ENCODE results near the gene PTPRU. TPM values are rescaled to one million over a fixed set of nuclear protein-coding genes. Genes with fewer than 3 reads are reported as not detected.

The PTPRU gene
- total RNA-seq, 1 donor from 2014 or later: 27.1 TPM

DNA sequence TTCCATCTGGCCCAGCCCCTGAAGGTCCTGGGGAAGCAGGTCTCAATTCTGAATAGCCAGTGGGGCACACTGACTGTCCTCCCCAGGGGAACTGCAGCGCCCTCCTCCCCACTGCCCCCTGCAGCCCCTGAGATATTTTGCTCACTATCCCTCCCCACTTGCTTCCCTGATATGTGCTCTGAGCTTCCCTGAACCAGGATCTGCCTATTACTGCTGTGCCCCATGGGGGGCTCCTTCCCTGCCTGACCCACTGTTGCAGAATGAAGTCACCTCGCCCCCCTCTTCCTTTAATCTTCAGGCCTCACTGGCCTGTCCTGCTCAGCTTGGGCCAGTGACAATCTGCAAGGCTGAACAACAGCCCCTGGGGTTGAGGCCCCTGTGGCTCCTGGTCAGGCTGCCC, 89.8 kb downstream of the PTPRU start:
- Histone ChIP-seq H3K4me3 (ENCODE audit: low read length in 3 of 3) (no peak overlapping the region), H3K4me1 (ENCODE audit: control insufficient read depth in 3 of 3, insufficient read depth in 3 of 3, low read length in 3 of 3) (no peaks in the 10 kb centered on the region), H3K27ac (ENCODE audit: low read depth, low read length) (no peak overlapping the region), H3K9me3 (ENCODE audit: control insufficient read depth in 3 of 3, low read length in 3 of 3) (no peaks in the 10 kb centered on the region), H3K9ac (ENCODE audit: low read depth in 1 of 3, low read length in 3 of 3) (no peak overlapping the region), H3K36me3 (ENCODE audit: control insufficient read depth in 3 of 3, insufficient read depth in 3 of 3, low read length in 3 of 3) (peaks cover 3 to 15% (median 3%) of the 10 kb centered on the region in 3 donors), H3K27me3 (ENCODE audit: control insufficient read depth in 3 of 3, insufficient read depth in 3 of 3, low read length in 3 of 3) (peaks cover 0 to 7% (median 2%) of the 10 kb centered on the region in 3 donors)

- no peak overlapping the region for H3K4me3 ChIP-seq (ENCODE audit: low read length in 3 of 3)
- H3K9ac ChIP-seq (ENCODE audit: low read depth in 1 of 3, low read length in 3 of 3): no peak overlapping the region
- H3K27me3 ChIP-seq (ENCODE audit: control insufficient read depth in 3 of 3, insufficient read depth in 3 of 3, low read length in 3 of 3): peaks cover 0 to 10% (median 2%) of the 10 kb centered on the region in 3 donors
- H3K4me1 ChIP-seq (ENCODE audit: control insufficient read depth in 3 of 3, insufficient read depth in 3 of 3, low read length in 3 of 3): no peaks in the 10 kb centered on the region
- no peaks in the 10 kb centered on the region for H3K9me3 ChIP-seq (ENCODE audit: control insufficient read depth in 3 of 3, low read length in 3 of 3)
- H3K27ac ChIP-seq (ENCODE audit: low read depth, low read length): no peak overlapping the region
- peaks cover 0 to 15% (median 3%) of the 10 kb centered on the region in 3 donors for H3K36me3 ChIP-seq (ENCODE audit: control insufficient read depth in 3 of 3, insufficient read depth in 3 of 3, low read length in 3 of 3)
Measured at GRCh38 chr1:29327223-29327935, 91.1 kb downstream of the PTPRU start.

DNA sequence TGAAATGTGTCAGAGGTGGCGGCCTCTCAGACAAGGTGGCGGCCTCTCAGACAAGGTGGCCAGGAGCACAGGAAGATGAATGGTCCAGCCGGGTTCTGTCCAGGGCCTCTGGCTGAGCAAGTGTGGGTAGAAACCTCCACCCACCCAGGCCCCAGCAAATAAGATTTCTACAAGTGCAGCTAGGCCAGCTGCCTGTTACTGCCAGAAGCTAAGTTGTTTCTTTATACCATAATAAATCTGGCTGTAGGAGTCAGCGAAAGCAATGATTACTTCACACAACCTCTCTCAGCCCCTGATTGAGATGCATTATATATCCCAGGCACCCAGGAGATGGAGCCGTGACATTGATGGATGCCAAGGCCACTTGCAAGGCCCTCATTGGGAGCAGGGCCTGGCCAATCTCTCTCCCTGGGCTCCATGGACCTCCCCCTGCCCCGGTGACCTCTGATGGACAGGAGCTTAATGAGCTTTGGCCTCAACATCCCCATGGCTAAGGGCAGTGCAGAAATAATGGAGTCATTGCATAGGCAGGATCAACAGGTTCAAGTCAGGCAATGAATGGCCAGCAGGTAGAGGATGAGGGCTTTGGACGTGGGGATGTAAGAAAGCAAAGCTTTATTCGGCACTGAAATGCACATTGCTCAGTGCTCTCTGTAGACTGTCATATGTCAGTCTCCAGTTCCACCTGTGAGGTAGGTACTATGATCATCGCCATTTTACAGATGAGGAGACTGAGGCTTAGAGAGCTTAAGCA, 92.9 kb downstream of the PTPRU start:
- Histone ChIP-seq H3K9me3 (ENCODE audit: control insufficient read depth in 3 of 3, low read length in 3 of 3) (no peaks in the 10 kb centered on the region), H3K36me3 (ENCODE audit: control insufficient read depth in 3 of 3, insufficient read depth in 3 of 3, low read length in 3 of 3) (peaks cover 0 to 15% (median 3%) of the 10 kb centered on the region in 3 donors), H3K27ac (ENCODE audit: low read depth, low read length) (no peak overlapping the region), H3K4me3 (ENCODE audit: low read length in 3 of 3) (no peak overlapping the region), H3K27me3 (ENCODE audit: control insufficient read depth in 3 of 3, insufficient read depth in 3 of 3, low read length in 3 of 3) (peaks cover 0 to 13% (median 2%) of the 10 kb centered on the region in 3 donors), H3K4me1 (ENCODE audit: control insufficient read depth in 3 of 3, insufficient read depth in 3 of 3, low read length in 3 of 3) (no peaks in the 10 kb centered on the region), H3K9ac (ENCODE audit: low read depth in 1 of 3, low read length in 3 of 3) (no peak overlapping the region)

DNA sequence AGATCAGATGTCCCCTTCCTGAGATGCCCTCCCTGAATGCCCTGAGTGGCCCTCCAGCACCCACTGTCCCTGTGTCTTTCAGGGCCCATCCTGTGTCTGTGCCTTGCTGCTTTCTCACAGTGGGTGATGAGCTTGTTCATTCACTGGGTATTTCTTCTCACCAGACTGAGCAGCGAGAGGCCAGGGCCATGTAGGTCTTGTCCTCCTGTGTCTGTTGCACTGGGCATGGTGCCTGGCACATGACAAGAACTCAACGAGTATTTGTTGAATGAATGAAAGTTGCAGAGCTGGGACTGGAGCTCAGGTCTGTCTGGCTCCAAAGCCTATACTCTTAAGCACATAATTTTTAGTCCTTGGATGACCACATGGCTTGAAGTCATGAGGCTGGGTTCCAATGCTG, 93.8 kb downstream of the PTPRU start:
- no peaks in the 10 kb centered on the region for H3K4me1 ChIP-seq (ENCODE audit: control insufficient read depth in 3 of 3, insufficient read depth in 3 of 3, low read length in 3 of 3)
- peaks cover 0 to 16% (median 2%) of the 10 kb centered on the region in 3 donors for H3K27me3 ChIP-seq (ENCODE audit: control insufficient read depth in 3 of 3, insufficient read depth in 3 of 3, low read length in 3 of 3)
- no peak overlapping the region for H3K9ac ChIP-seq (ENCODE audit: low read depth in 1 of 3, low read length in 3 of 3)
- no peak overlapping the region for H3K4me3 ChIP-seq (ENCODE audit: low read length in 3 of 3)
- H3K36me3 ChIP-seq (ENCODE audit: control insufficient read depth in 3 of 3, insufficient read depth in 3 of 3, low read length in 3 of 3): peaks cover 0 to 14% (median 3%) of the 10 kb centered on the region in 3 donors
- H3K27ac ChIP-seq (ENCODE audit: low read depth, low read length): no peak overlapping the region
- no peaks in the 10 kb centered on the region for H3K9me3 ChIP-seq (ENCODE audit: control insufficient read depth in 3 of 3, low read length in 3 of 3)

DNA sequence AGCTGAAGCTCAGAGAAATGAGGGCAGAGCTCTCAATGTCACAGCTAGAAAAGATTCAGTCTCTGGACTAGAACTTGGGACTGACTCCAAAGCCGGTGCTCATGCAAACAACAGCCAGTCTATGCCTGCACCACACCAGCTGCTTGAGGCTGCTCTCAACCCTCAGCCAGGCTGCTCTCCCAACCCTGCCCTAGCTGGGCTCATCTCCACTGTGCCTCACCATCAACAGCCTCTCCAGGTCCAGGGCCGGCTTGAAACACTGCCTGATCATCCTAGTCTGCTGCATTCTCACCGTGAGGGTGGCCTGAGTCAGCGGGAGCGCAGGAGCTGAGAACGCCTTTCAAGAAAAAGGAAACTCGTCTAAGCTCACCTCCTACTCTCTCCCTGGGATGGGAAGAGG, 94.5 kb downstream of the PTPRU start:
- Histone ChIP-seq H3K36me3 (ENCODE audit: control insufficient read depth in 3 of 3, insufficient read depth in 3 of 3, low read length in 3 of 3) (peaks cover 0 to 7% (median 0%) of the 10 kb centered on the region in 3 donors), H3K4me3 (ENCODE audit: low read length in 3 of 3) (no peak overlapping the region), H3K27ac (ENCODE audit: low read depth, low read length) (no peak overlapping the region), H3K9me3 (ENCODE audit: control insufficient read depth in 3 of 3, low read length in 3 of 3) (no peaks in the 10 kb centered on the region), H3K9ac (ENCODE audit: low read depth in 1 of 3, low read length in 3 of 3) (no peak overlapping the region), H3K4me1 (ENCODE audit: control insufficient read depth in 3 of 3, insufficient read depth in 3 of 3, low read length in 3 of 3) (no peaks in the 10 kb centered on the region), H3K27me3 (ENCODE audit: control insufficient read depth in 3 of 3, insufficient read depth in 3 of 3, low read length in 3 of 3) (peaks cover 0 to 16% (median 2%) of the 10 kb centered on the region in 3 donors)

GRCh38 chr1:29331309-29331708, 95.0 kb downstream of the PTPRU start:
- Histone ChIP-seq H3K9me3 (ENCODE audit: control insufficient read depth in 3 of 3, low read length in 3 of 3) (no peaks in the 10 kb centered on the region), H3K36me3 (ENCODE audit: control insufficient read depth in 3 of 3, insufficient read depth in 3 of 3, low read length in 3 of 3) (peaks cover 0 to 5% (median 0%) of the 10 kb centered on the region in 3 donors), H3K4me1 (ENCODE audit: control insufficient read depth in 3 of 3, insufficient read depth in 3 of 3, low read length in 3 of 3) (no peaks in the 10 kb centered on the region), H3K9ac (ENCODE audit: low read depth in 1 of 3, low read length in 3 of 3) (no peak overlapping the region), H3K27ac (ENCODE audit: low read depth, low read length) (no peak overlapping the region), H3K27me3 (ENCODE audit: control insufficient read depth in 3 of 3, insufficient read depth in 3 of 3, low read length in 3 of 3) (peaks cover 0 to 16% (median 2%) of the 10 kb centered on the region in 3 donors), H3K4me3 (ENCODE audit: low read length in 3 of 3) (no peak overlapping the region)

GRCh38 chr1:29331729-29332128, 95.4 kb downstream of the PTPRU start:
- no peaks in the 10 kb centered on the region for H3K4me1 ChIP-seq (ENCODE audit: control insufficient read depth in 3 of 3, insufficient read depth in 3 of 3, low read length in 3 of 3)
- no peak overlapping the region for H3K9ac ChIP-seq (ENCODE audit: low read depth in 1 of 3, low read length in 3 of 3)
- peaks cover 0 to 16% (median 7%) of the 10 kb centered on the region in 3 donors for H3K27me3 ChIP-seq (ENCODE audit: control insufficient read depth in 3 of 3, insufficient read depth in 3 of 3, low read length in 3 of 3)
- no peaks in the 10 kb centered on the region for H3K9me3 ChIP-seq (ENCODE audit: control insufficient read depth in 3 of 3, low read length in 3 of 3)
- peaks cover 0 to 5% (median 0%) of the 10 kb centered on the region in 3 donors for H3K36me3 ChIP-seq (ENCODE audit: control insufficient read depth in 3 of 3, insufficient read depth in 3 of 3, low read length in 3 of 3)
- H3K27ac ChIP-seq (ENCODE audit: low read depth, low read length): no peak overlapping the region
- H3K4me3 ChIP-seq (ENCODE audit: low read length in 3 of 3): no peak overlapping the region

DNA sequence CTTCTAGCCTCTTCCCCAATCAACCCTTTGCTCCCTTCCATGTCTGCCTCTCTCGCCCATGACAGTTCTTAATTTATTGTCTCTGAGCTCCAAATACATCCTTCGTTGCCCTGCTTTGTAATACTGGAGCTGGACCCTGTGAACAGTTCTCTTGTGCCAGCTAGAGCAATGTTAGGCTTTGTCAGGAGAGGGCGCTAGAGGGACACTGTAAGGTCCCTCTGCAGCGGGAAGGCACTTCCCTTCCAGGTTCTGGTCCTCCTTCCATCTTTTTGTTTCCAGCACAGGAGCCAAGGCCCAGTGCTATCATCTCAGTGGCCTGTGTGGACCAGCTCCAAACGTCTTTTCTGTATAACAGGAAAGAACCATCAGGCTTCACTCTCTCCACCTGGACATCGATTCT, 95.9 kb downstream of the PTPRU start:
- H3K9me3 ChIP-seq (ENCODE audit: control insufficient read depth in 3 of 3, low read length in 3 of 3): no peaks in the 10 kb centered on the region
- peaks cover 0 to 5% (median 0%) of the 10 kb centered on the region in 3 donors for H3K36me3 ChIP-seq (ENCODE audit: control insufficient read depth in 3 of 3, insufficient read depth in 3 of 3, low read length in 3 of 3)
- H3K27ac ChIP-seq (ENCODE audit: low read depth, low read length): no peak overlapping the region
- H3K27me3 ChIP-seq (ENCODE audit: control insufficient read depth in 3 of 3, insufficient read depth in 3 of 3, low read length in 3 of 3): peaks cover 0 to 16% (median 7%) of the 10 kb centered on the region in 3 donors
- no peaks in the 10 kb centered on the region for H3K4me1 ChIP-seq (ENCODE audit: control insufficient read depth in 3 of 3, insufficient read depth in 3 of 3, low read length in 3 of 3)
- no peak overlapping the region for H3K4me3 ChIP-seq (ENCODE audit: low read length in 3 of 3)
- H3K9ac ChIP-seq (ENCODE audit: low read depth in 1 of 3, low read length in 3 of 3): no peak overlapping the region

- Histone ChIP-seq H3K4me1 (ENCODE audit: control insufficient read depth in 3 of 3, insufficient read depth in 3 of 3, low read length in 3 of 3) (no peaks in the 10 kb centered on the region), H3K27ac (ENCODE audit: low read depth, low read length) (no peak overlapping the region), H3K9ac (ENCODE audit: low read depth in 1 of 3, low read length in 3 of 3) (no peak overlapping the region), H3K27me3 (ENCODE audit: control insufficient read depth in 3 of 3, insufficient read depth in 3 of 3, low read length in 3 of 3) (peaks cover 0 to 19% (median 7%) of the 10 kb centered on the region in 3 donors), H3K36me3 (ENCODE audit: control insufficient read depth in 3 of 3, insufficient read depth in 3 of 3, low read length in 3 of 3) (peaks cover 0 to under 1% (median 0%) of the 10 kb centered on the region in 3 donors), H3K4me3 (ENCODE audit: low read length in 3 of 3) (no peak overlapping the region), H3K9me3 (ENCODE audit: control insufficient read depth in 3 of 3, low read length in 3 of 3) (no peaks in the 10 kb centered on the region)
Measured at GRCh38 chr1:29333008-29333407, 96.7 kb downstream of the PTPRU start.

DNA sequence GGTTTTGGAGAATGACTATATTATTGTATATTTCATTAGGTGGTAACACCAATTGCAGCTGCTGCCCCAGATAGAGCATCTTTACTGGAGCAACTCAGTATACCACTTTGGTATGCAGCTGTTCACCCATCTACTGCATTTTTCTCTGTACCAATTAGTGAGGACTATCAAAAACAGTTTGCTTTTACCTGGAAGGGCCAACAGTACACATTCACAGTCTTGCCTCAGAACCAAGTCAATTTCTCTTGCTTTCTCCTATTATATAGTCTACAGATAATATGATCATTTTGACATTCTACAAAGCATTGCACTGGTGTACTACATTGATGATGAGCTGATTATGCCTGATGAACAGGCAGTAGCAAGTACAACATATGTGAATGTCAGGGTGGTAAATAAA, 99.3 kb downstream of the PTPRU start:
- H3K9ac ChIP-seq (ENCODE audit: low read depth in 1 of 3, low read length in 3 of 3): no peak overlapping the region
- no peak overlapping the region for H3K27ac ChIP-seq (ENCODE audit: low read depth, low read length)
- peaks cover 0 to 12% (median 7%) of the 10 kb centered on the region in 3 donors for H3K27me3 ChIP-seq (ENCODE audit: control insufficient read depth in 3 of 3, insufficient read depth in 3 of 3, low read length in 3 of 3)

More for the DNA sequence above, 99.3 kb downstream of the PTPRU start:
- Histone ChIP-seq H3K9me3 (ENCODE audit: control insufficient read depth in 3 of 3, low read length in 3 of 3) (no peaks in the 10 kb centered on the region), H3K36me3 (ENCODE audit: control insufficient read depth in 3 of 3, insufficient read depth in 3 of 3, low read length in 3 of 3) (no peaks in the 10 kb centered on the region), H3K4me1 (ENCODE audit: control insufficient read depth in 3 of 3, insufficient read depth in 3 of 3, low read length in 3 of 3) (no peaks in the 10 kb centered on the region), H3K4me3 (ENCODE audit: low read length in 3 of 3) (no peak overlapping the region)
